ENCODE measurements around the gene ZNF70.

GRCh38 chr22:23786261-23786710 lies 35.4 kb upstream of the ZNF70 start:
- TF ChIP-seq REST (IDR thresholded peaks at IDR 0.05; ENCODE audit: borderline replicate concordance in 1 of 2, low read depth in 1 of 2, low read length in 2 of 2) (no peak), SMAD3 (CRISPR knock-in tag; IDR thresholded peaks at IDR 0.05) (0 out of 2 replicates have a peak, but pooled peaks have one; percentile 13), EP300 (IDR thresholded peaks at IDR 0.05; ENCODE audit: low read depth in 2 of 2, low read length in 2 of 2) (no peak), EP300 (CRISPR knock-in tag; IDR thresholded peaks at IDR 0.05; ENCODE audit: borderline replicate concordance) (no peak), NR2C2 (CRISPR knock-in tag; IDR thresholded peaks at IDR 0.05; ENCODE audit: borderline replicate concordance) (no peak), ZNF121 (CRISPR knock-in tag; IDR thresholded peaks at IDR 0.05) (no peak)
